GM19240 (cell line): ENCODE data around the gene IL19.
"Not testable (repeated sequence)": the region's sequence is repeated elsewhere in the genome, so short reads cannot be mapped to it uniquely, and the experiment has no call there.

Source experiments
- DNase-seq: peaks from one replicate; pipeline ENCODE4 v3.0.0; 2011; ENCODE audit warnings: low spot score; ENCODE audit not compliant: insufficient read length

Gene IL19

DNA sequence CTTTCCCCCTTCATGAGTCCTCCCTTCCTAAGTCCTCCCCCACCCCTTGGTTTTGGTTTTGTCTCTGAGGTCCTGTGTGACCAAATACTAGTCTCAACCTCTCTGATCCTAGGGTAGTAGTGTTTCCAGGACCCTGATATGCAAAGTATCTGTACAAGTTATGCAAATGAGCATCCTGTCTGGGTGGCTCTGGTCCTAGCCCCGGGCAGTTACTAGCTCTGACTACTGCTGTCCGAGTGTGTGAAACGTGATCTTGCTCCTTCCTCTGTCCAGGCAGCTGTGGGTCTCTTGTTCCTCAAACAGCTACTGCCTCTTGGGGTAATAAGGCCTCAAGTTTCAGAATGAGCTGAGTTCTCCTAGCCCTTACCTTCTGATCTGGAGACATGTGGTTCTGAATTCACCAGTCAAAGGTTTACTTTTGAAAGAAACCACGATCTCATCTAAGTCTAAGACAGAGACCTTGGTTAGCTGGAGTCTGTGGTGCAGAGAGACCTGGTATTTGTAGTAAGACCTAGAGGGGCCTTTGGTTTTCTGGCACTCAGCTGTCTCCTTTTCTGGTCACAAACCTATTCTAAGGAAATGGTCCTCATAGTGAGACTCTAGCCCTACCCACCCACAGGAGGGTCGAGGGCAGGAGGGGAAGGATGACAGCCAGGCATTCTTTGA lies 31.0 kb upstream of the IL19 start:
- peak; percentile 88 for DNase-seq

DNA sequence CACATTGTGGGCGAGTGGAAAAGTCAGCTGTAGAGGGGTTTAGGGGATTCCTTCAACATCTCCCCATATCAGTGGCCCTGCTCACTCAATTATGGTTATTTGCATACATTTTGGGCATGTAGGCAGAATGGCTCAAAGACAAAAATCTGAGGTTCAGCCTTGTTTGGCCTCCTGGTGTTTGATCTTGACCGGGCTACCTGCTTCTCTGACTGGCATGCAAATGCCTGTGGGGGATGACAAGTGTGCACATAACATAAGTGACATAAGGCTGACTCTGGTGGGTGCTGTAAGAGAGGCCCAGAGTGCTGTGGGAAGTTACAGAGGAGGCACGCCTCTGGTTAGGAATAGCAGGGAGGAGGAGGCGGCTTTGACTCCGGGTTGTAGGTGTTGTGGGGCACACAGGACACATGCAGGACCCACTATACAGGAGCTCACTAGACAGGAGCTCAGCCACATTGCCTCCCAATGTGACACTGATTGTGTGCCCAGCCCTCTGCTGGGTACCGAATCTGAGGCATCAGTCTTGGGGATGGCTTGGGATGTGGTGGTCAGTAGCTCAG lies 29.4 kb upstream of the IL19 start:
- DNase-seq = no peak

DNA sequence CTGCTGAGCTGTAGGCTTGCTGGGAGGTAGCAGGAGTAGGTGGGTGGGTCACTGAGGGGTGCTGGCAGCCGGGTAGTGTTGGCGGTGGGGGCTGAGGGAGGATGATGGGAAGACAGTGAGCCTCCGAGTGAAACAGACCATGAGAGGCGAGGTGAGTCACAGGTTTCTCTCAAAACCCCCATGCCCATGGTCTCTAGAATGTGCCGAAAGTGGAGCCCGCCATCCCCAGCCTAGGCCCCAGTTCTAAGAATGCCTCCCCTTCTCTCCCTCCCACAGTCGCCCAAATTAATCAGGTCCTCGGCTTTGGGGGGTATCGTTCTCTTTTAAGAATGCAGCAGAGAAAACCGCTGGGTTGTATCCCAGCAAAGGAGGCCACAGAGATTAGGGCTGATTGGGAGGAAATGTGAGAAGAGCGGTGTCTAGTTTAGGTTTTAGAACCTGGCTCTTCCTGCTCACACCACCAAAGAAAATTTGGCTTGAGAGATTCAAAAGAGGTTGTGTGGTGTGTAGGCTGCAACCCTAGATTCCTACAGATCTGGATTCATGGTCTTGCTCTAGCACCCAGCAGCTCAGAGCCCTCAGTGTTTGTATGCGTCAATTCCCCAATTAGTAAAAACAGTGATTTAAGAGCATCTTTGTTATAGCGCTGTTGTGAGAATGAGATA lies 27.7 kb upstream of the IL19 start:
- no peak for DNase-seq

DNA sequence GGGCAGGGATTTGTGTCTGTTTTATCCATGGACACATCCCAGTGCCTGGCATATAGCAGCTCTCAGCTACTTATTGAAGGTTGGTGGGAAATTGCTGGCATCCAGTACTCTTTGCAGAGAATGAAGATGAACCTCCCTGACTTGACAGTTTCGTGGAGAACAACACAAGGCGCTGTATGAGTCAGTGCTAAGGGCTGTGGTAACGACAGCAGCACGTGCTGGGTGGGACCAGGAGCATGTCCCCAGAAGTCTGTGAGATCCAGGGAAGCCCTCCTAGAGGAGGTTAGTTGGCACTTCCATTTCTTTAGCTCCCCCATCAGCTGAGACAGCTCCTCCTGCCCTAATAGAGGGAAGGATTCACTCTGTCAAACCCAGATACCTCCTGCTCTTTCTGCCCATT lies 25.9 kb upstream of the IL19 start:
- no peak for DNase-seq

DNA sequence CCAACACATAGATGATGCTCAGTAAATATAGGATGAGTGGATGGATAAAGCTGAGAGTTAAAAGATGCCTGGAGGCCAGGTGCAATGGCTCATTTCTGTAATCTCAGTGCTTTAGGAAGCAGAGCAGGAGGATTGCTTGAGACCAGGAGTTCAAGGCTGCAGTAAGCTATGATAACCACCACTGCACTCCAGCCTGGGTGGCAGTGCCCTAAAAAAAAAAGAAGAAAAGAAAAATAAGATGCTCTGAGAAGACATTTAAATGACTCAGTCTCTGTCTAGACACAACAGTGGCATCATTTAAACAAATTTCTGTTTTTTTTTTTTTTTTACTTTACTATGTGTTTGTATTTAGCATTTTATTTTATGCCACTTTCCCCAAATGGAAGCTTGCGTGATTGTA lies 25.3 kb upstream of the IL19 start:
- DNase-seq = no peak

DNA sequence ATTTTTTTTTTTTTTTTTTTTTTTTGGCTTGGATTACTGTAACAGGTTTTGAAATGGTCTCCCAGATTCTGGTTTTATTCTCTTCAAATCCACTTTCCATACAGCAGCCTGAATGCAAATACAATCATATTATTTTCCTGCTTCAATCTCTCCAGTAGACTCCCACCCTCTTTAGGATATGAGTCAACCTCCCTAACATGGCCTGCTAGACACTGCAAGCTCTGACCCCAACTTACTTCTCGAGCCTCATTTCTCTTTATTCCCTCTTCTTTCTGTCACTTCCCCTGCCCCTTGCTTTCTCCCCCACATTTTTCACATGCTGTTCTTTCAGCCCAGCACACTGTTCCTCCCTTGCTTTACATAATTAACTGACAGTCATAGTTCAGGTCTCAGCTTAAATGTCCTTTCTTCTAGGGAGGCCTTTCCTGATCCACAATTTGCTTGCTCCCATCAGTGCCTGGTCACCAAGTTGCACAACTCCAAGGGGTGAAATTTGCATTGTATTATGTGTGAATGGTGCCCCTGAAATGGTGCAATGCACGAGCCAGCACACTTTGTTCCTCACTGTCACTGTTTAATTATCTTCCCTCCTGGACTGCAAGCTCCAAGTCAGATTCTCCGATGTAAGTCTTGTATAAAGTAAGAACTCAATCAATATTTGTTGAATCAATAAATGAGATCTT lies 22.1 kb upstream of the IL19 start:
- no peak for DNase-seq

DNA sequence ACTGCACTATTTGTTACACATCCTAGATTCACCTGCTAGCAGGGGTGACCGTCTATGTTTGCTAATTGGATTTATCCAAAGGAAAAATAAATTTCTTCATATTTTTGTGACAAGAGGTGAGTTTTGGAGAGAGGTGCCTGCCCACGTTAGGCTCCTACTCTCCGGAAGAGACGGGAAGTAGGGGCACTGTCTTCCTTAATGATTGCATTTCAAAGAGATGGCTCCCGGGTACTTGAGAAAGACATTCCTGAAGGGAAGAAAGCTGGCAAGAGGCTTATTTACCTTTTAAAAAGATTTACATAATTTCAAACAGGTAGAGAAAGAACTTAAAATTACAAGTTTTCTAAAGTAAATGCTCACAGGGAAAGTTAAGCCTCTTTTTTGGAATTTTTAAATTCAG lies 18.7 kb upstream of the IL19 start:
- no peak for DNase-seq

DNA sequence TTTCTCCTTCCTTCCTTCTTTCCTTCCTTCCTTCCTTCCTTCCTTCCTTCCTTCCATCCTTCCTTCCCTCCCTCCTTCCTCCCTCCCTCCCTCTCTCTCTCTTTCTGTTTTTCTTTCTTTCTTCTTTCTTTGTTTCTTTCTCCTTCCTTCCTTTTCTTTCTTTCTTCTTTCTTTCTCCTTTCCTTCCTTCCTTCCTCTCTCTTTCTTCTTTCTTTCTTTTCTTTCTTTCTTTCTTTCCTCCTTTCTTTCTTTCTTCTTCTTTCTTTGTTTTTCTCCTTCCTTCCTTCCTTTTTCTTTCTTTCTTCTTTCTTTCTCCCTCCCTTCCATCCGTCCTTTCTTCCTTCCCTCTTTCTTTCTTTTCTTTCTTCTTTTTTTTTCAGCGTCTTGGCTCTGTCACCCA lies 18.1 kb upstream of the IL19 start:
- no peak for DNase-seq

DNA sequence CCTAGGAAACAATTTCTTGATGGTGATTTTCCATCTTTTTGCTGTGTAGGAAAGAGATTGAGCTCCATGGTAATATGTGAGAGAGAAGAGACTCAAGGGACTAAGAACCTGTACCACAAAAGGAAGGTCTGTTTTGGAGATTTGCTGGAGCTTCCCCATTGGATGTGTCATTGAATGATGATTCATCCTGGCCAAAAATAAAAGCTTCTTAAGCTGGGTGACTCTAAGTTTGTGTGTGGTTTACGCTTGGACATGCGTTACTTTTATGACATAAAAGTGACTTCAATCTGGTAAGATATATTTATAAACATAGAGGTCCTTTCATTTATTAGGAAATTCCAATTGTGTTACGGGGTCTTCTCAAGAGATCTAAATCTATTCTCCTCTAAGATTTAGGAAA lies 17.4 kb upstream of the IL19 start:
- no peak for DNase-seq

DNA sequence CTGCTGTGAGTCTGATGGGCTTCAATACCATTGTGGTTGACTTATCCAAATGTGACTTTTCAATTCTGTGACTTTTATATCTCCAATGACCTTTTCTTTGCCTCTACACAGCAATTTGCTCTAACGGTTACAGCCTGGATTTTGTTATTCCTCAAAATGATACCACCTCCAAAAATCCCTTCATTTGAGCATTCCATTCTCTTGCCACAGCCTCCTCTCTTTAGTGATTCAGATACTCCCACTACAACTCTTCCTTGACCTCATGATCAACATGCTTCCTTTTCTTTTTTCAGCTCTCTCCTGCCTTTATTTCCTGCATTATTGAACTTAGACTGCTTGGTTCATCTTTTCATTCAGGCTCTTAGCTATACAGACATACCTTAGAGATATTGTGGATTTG lies 16.6 kb upstream of the IL19 start:
- no peak for DNase-seq

DNA sequence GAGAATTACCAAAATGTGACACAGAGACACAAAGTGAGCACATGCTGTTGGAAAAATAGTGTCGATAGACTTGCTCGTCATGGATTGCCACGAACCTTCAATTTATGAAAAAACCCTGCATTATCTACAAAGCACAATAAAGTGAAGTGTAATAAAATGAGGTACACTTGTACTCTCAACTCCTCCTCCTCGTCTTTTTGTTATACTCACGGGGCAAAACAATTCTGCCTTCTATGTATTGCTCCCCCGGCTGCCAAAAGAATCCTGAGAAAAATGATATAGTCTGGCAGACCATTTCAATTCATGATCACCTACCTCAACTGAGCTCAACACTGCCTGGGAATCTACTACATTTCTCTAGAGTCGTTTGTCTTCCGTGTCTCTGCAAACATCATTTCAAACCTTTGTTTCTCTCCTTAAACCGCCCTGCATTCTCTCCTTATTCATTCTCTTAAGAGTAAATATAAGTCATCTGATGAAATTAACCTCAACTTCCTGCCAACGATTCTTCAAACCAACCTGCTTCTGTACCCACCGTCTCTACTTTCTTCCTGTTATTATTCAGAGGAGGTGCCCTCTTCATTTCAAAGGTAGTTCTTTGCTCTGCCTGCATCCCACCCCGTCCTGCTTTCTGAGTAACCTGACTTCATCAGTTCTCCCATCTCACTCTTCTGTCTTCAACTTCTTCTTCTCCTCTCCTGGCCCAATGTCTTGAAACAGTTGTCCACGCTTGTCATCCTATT lies 12.9 kb upstream of the IL19 start:
- no peak for DNase-seq

DNA sequence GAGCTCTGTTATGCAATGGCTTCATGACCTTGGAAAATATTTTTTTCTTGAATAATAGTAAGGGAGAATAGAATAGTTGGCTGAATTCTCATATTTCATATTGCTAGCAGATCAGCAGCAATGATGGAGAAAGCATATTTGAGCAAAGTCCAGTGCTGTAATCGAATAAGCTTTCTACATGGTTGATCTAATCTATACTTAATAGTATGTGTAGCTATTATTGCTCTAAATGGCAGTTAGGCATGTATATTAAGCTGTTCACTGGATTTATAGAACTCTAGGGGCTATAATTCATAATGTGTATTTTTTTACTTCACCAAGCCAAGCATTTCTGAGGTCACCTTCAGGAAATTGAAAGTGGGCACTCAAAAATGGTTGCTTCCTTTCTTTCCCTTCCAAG lies 10.0 kb upstream of the IL19 start:
- no peak for DNase-seq

DNA sequence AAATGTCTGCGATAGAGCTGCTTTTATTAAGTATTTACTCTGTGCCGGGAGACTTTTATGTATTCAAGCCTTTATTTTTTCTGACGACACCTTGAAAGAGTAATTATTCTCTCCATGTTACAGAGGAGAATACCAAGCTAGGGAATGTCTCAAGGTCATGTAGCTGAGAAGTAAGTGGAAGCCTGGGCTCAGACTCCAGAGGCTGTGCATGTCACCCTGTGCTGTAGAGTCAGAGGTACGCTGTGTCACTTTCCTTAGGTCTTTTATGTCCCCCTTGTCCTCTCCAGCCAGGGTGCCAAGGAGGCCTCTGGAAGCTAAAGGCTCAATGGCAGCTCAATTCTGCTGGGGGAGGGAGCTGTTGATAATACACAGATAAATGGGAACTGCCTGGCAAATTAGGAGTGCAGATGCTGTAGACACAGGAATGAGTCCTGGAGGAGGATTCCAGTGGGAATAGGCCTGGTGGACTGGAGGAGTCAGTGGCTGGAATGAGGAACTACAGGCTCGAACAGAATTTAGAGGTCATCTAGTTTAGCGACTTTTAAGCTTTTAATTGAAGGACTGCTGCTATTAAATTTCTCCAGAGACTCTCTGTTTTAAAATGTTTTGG lies 9.3 kb upstream of the IL19 start:
- DNase-seq = no peak

DNA sequence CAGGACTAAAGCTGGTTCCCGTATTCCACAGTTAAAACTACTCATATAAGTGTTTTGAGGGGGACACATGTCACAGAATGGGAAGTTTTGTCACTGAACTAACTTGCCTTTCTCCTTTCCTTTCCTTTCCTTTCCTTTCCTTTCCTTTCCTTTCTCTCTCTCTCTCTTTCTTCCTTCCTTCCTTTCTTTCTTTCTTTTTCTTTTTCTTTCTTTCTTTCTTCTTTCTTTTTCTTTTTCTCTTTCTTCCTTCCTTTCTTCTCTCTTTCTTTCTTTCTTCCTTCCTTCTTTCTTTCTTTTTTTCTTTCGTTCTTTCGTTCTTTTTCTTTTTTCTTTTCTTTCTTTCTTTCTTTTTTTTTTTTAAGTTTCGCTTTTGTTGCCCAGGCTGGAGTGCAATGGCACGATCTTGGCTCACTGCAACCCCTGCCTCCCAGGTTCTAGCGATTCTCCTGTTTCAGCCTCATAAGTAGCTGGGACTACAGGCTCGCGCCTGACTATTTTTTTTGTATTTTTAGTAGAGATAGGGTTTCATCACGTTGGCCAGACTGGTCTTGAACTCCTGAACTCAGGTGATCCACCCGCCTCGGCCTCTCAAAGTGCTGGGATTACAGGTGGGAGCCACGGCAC lies 7.7 kb upstream of the IL19 start:
- DNase-seq = not testable (repeated sequence)

DNA sequence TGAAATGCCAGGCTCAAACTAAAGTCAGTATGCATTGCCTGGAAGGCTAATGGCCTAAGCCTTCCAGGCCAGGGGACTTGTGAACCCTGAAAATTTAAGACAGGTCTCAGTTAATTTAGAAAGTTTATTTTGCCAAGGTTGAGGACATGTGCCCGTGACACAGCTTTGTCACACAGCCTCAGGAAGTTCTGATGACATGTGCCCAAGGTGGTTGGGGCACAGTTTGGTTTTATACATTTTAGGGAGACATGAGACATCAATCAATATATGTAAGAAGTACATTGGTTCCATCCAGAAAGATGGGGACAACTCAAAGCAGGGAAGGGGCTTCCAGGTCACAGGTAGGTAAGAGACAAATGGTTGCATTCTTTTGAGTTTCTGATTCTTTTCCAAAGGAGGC lies 4.8 kb upstream of the IL19 start:
- DNase-seq = not testable (repeated sequence)

DNA sequence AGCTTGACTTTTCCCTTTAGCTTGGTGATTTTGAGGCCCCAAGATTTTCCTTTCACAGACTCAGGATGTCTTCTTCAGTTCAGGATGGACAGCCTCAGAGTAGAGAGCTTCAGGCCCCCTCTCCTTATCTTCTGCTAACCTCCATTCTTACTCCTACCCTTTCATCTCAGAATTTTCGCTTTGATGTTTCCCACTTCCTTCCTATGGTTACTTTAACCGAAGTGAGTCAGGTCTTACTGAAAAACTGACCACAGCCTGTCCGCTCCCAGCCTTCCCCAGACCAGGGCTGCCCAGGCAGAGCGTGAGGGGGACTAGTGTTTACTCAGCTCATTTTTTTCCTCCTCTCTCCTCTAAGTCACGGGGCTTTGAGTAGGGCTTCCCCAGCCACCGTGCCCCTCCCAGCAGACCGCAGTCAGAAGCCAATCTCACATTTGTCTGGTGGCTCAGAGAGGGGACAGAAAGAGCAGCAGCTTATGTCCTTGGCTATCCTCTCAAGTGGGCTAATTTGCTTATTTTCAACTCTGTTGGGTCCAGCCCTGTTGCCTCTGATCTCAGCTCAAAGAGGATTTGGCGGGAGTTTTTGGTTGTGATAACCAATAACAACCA lies 4.2 kb upstream of the IL19 start:
- no peak for DNase-seq

DNA sequence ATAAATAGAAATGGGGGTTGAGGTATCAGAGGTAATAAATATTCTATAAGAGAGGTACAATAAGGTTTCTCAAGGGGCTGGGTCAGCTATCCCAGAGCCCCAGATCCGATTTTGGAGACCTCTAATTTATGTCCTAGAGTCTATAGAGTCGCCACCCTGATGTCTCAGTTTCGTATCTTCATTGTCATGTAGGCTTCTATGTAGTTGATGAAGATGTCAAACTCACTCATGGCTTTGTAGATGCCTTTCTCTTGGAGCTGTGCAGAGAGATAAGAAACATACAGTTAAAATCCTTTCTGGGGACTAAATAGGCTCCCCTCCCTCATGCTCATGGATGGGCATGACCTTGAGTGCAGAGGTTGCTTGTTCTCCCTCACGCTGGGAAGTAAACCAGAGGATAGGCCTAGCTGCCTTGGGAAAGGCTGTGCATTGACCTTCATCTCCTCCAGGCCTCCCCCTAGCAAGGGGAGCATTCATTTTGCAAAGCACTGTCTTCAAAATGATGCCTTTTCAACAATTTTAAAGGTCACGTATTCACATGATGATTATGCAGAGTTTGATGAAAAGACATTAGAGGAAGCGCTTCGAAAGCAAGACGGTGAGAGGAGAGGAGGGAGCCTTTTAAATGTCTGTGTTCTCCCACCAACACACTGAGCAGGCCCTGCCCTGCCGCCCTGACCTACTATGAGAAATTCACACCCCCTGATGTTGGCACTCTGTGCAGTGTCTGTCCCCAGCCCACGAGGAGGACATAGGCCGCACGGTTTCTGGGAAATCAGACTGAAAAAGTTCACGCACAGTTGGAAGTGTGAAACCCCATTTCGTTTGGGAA lies 1.9 kb upstream of the IL19 start:
- no peak for DNase-seq

DNA sequence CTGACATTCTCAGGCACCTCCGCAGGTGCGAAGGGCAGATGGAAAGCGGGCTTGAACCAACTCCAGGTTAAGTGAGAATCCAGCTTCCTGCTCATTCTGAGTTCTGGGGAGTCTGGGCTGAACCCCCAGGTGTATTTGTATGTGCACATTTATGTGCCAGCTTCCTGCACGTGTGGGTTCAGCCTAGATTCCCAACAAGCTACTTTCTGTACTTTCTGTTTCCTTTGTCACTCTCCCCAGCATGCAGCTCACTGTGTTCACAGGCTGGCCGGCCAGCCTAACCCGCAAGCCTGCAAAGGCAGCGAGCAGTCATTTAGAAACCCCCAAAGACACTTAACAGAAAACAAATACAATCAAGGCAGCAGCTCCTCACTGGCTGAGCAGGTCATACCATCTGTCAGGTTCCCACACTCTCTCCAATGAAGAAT lies 1.3 kb upstream of the IL19 start:
- no peak for DNase-seq

DNA sequence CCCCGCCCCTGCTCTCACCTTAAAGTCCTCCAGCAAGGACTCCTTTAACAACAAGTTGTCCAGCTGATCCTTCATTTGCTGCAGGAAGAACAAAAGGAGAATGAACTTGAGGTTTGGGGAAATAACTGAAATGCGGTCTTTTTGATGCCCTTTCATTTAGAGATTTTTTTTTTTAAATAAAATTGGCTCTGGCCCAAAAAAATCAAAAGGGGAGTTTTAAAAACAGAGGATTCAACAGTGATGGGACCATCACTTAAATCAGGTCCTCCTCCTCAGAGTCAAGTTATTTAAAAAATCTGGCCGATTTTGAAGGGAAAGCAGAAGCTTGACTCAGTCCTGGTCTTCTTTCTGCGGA lies 742 bp downstream of the IL19 start:
- no peak for DNase-seq
